ENCODE measurements around the gene TMEM106C. TPM values are rescaled to one million over a fixed set of nuclear protein-coding genes. Genes with fewer than 3 reads are reported as not detected.

The TMEM106C gene
- total RNA-seq, 1 donor from 2014 or later = 59.1 TPM

- FAIRE-seq = no peak
- no peak for DNase-seq (ENCODE audit: low spot score in 2 of 2)
These were observed 27.1 kb downstream of the TMEM106C start for GRCh38 chr12:47990351-47991105.

GRCh38 chr12:47991106-47992061 is 28.0 kb downstream of the TMEM106C start:
- no peak for DNase-seq (ENCODE audit: low spot score in 2 of 2)
- FAIRE-seq = no peak

GRCh38 chr12:47992776-47993175 is 29.4 kb downstream of the TMEM106C start:
- no peak for FAIRE-seq
- no peak for DNase-seq (ENCODE audit: low spot score in 2 of 2)

- no peak for DNase-seq (ENCODE audit: low spot score in 2 of 2)
- FAIRE-seq = no peak
These were observed 30.1 kb downstream of the TMEM106C start for GRCh38 chr12:47993491-47993890.

- DNase-seq (ENCODE audit: low spot score in 2 of 2) (peak; percentile 30 to 49), FAIRE-seq (no peak)
These were observed 32.6 kb downstream of the TMEM106C start for GRCh38 chr12:47995981-47996401.

GRCh38 chr12:47997321-47997720 is 33.9 kb downstream of the TMEM106C start:
- FAIRE-seq (no peak), DNase-seq (ENCODE audit: low spot score in 2 of 2) (no peak)

- no peak for FAIRE-seq
- DNase-seq (ENCODE audit: low spot score in 2 of 2) = no peak
These were observed 36.4 kb downstream of the TMEM106C start for GRCh38 chr12:47999816-48000215.

- no peak for FAIRE-seq
- DNase-seq (ENCODE audit: low spot score in 2 of 2) = no peak
These were observed 37.6 kb downstream of the TMEM106C start for GRCh38 chr12:48000878-48001504.

GRCh38 chr12:48001505-48002413 is 38.4 kb downstream of the TMEM106C start:
- DNase-seq (ENCODE audit: low spot score in 2 of 2) (peak; percentile 56 to 58), FAIRE-seq (no peak)

- DNase-seq (ENCODE audit: low spot score in 2 of 2) (peak in 1 of 2 donors; percentile 25), FAIRE-seq (no peak)
These were observed 39.0 kb downstream of the TMEM106C start for GRCh38 chr12:48002414-48002730.

- DNase-seq (ENCODE audit: low spot score in 2 of 2) = peak in 1 of 2 donors; percentile 21
- FAIRE-seq = no peak
These were observed 39.4 kb downstream of the TMEM106C start for GRCh38 chr12:48002773-48003218.

GRCh38 chr12:48003226-48004052 is 40.0 kb downstream of the TMEM106C start:
- DNase-seq (ENCODE audit: low spot score in 2 of 2) (peak in 1 of 2 donors; percentile 31), FAIRE-seq (no peak)

- FAIRE-seq (no peak), DNase-seq (ENCODE audit: low spot score in 2 of 2) (peak; percentile 33 to 49)
These were observed 40.9 kb downstream of the TMEM106C start, which contains the start of gene COL2A1 for GRCh38 chr12:48004053-48004941. Gene COL2A1, minus strand, starts transcription at chr12:48004476. Its CDS starts 155 bp downstream, at chr12:48004321.

GRCh38 chr12:48005001-48005749 is 41.8 kb downstream of the TMEM106C start:
- no peak for FAIRE-seq
- DNase-seq (ENCODE audit: low spot score in 2 of 2) = no peak

- DNase-seq (ENCODE audit: low spot score in 2 of 2) (no peak), FAIRE-seq (no peak)
These were observed 42.3 kb downstream of the TMEM106C start for GRCh38 chr12:48005750-48006021.

GRCh38 chr12:48007206-48007605 is 43.8 kb downstream of the TMEM106C start:
- no peak for DNase-seq (ENCODE audit: low spot score in 2 of 2)
- no peak for FAIRE-seq

GRCh38 chr12:48008349-48008748 is 45.0 kb downstream of the TMEM106C start:
- DNase-seq (ENCODE audit: low spot score in 2 of 2) (no peak), FAIRE-seq (no peak)

Data from frontal cortex (tissue), 4 donors.